Measurements from ENCODE around the gene SLC22A5.
"Not testable (repeated sequence)": the region's sequence is repeated elsewhere in the genome, so short reads cannot be mapped to it uniquely, and the experiment has no call there.

SLC22A5 gene

DNA sequence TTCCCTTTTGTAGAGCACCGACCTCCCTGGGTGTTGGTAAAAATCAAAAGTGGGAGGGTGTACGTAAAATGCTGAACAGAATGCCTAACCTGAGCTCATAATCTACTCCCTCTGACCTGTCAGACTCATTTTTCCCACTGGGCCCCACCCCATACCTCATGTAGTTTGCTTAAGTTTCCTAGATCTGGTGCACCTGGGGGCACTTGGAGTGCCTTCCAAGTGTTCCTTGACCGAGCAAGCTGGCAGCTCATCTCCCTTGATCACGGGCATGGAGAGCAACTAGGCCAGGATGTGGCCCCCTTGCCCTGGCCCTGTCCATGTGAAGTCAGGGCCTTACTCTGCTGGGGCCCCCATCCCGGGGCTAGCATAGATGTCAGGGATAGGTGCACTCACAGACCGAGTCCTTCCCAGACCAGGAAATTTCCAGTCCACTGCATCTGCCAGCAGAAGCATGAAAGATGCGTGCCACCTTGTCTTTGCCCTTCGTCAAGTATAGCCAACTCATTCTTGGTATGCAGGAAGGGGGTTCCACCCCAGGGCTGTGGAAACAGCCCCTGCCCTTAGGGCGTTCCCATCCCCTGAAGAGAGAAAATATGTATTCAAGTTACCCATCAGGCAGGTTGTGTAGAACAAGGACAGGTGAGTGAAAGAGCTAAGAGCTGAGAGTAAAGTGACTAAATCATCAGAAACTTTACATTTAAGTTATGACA is 41.9 kb downstream of the SLC22A5 start:
- Histone ChIP-seq H3K27ac (peak overlapping the region; percentile 75), H3K27me3 (replicated peaks) (no peaks in the 10 kb centered on the region), H3K36me3 (replicated peaks) (no peaks in the 10 kb centered on the region), H3K4me3 (ENCODE audit: low read depth, low read length) (peak overlapping the region; percentile 64)
- in situ Hi-C loops (cut with HindIII; ENCODE audit: low pct_ligation_motif_present, low sequenced_read_pairs): no loop called here
- no peak for DNase-seq
- no peak for TF ChIP-seq CTCF (IDR thresholded peaks at IDR 0.05; ENCODE audit: low read depth, low read length, missing control alignments)

DNA sequence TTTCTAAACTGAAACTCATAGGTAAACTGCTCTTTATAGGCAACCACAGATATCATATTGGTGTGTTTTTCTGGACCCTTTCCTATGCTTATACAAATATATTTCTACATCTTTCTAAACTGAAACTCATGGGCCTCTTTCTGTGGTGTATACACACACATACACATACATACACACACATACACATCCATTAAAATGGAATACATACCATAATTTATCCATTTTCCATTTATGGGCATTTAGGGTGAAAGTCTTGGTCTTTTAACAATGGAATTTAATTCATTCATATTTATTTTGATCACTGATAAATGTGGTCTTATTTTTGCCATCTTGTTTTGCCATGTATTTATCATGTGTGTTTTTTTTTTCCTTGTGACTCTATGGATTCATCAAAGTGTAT is 44.1 kb downstream of the SLC22A5 start:
- in situ Hi-C loops (cut with HindIII; ENCODE audit: low pct_ligation_motif_present, low sequenced_read_pairs): no loop called here
- Histone ChIP-seq H3K27ac (no peak overlapping the region), H3K27me3 (replicated peaks) (no peaks in the 10 kb centered on the region), H3K36me3 (replicated peaks) (no peaks in the 10 kb centered on the region), H3K4me3 (ENCODE audit: low read depth, low read length) (no peak overlapping the region)
- no peak for DNase-seq
- TF ChIP-seq CTCF (IDR thresholded peaks at IDR 0.05; ENCODE audit: low read depth, low read length, missing control alignments): no peak

DNA sequence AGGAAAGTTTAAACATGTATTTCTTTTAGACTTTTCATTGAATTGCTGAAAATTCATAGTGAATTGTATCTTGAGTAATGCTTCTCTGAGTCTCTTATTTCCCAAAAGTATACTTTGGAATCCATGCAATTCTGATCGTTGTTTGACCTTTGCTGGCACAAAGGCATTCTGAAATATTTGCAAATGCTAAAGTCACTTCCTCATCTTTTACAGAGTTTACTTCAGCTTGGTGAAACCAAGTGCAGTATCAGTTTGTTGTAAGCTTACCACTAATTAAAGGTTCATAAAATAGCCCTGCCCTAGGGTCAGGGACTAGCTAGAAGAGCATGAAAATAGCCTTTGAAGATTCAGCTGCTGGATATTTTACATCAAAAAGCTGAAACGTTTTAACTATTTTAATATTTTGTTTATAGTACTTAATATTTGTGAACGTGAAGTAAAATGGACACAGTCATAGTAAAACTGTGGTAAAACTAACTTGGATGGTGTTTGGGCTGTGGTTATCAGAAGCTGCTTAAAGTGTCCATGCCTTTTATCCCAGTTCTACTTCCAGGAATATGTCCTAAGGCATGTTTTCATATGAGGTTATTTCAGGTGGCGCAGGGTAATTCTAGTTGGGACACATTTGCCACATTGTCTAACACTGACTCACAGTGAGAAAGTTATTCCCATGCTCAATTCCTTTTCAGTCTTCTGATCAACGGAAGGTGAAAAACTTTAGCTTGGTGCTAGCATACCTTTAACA is 45.3 kb downstream of the SLC22A5 start:
- H3K27ac ChIP-seq: peak overlapping the region; percentile 64
- TF ChIP-seq CTCF (IDR thresholded peaks at IDR 0.05; ENCODE audit: low read depth, low read length, missing control alignments): no peak
- H3K4me3 ChIP-seq (ENCODE audit: low read depth, low read length): no peak overlapping the region
- no peaks in the 10 kb centered on the region for H3K27me3 ChIP-seq (replicated peaks)
- in situ Hi-C loops (cut with HindIII; ENCODE audit: low pct_ligation_motif_present, low sequenced_read_pairs): no loop called here
- H3K36me3 ChIP-seq (replicated peaks): no peaks in the 10 kb centered on the region
- DNase-seq: peak; percentile 65

DNA sequence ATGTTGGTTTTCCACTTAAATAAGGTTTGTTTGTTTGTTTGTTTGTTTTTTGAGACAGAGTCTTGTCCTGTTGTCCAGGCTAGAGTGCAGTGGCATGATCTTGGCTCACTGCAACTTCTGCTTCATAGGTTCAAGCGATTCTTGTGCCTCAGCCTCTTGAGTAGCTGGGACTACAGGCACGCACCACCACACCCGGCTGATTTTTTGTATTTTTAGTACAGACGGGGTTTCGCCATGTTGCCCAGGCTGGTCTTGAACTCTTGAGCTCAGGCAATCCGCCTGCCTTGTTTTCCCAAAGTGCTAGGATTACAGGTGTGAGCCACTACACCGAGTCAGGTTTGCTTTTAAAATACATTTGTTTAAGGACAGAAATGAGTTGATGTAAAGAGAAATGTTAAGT is 46.0 kb downstream of the SLC22A5 start:
- H3K4me3 ChIP-seq (ENCODE audit: low read depth, low read length); in situ Hi-C loops (cut with HindIII; ENCODE audit: low pct_ligation_motif_present, low sequenced_read_pairs); H3K36me3 ChIP-seq (replicated peaks); H3K27me3 ChIP-seq (replicated peaks); DNase-seq: not testable (repeated sequence)
- H3K27ac ChIP-seq: peak overlapping the region; percentile 64

- in situ Hi-C loops (cut with HindIII; ENCODE audit: low pct_ligation_motif_present, low sequenced_read_pairs): no loop called here
- Histone ChIP-seq H3K4me3 (ENCODE audit: low read depth, low read length) (no peak overlapping the region), H3K27ac (no peak overlapping the region), H3K27me3 (replicated peaks) (no peaks in the 10 kb centered on the region), H3K36me3 (replicated peaks) (no peaks in the 10 kb centered on the region)
- no peak for TF ChIP-seq CTCF (IDR thresholded peaks at IDR 0.05; ENCODE audit: low read depth, low read length, missing control alignments)
- DNase-seq: no peak
These were observed 46.9 kb downstream of the SLC22A5 start for GRCh38 chr5:132416306-132417009.

GRCh38 chr5:132417010-132417439 is 47.5 kb downstream of the SLC22A5 start:
- DNase-seq: no peak
- H3K36me3 ChIP-seq (replicated peaks): no peaks in the 10 kb centered on the region
- H3K27me3 ChIP-seq (replicated peaks): no peaks in the 10 kb centered on the region
- H3K4me3 ChIP-seq (ENCODE audit: low read depth, low read length): no peak overlapping the region
- no peak overlapping the region for H3K27ac ChIP-seq
- TF ChIP-seq CTCF (IDR thresholded peaks at IDR 0.05; ENCODE audit: low read depth, low read length, missing control alignments): no peak
- in situ Hi-C loops (cut with HindIII; ENCODE audit: low pct_ligation_motif_present, low sequenced_read_pairs): no loop called here

Data from brain microvascular endothelial cell (primary cell).